HG03095 (cell line): Measurements from ENCODE around the gene LGR6.
"Not testable (repeated sequence)": the region's sequence is repeated elsewhere in the genome, so short reads cannot be mapped to it uniquely, and the experiment has no call there.

Source experiments
- ATAC-seq: cut with Tn5 transposase; IDR thresholded peaks from one replicate; pipeline ENCODE4 v1.9.1; 2021; ENCODE audit warnings: moderate library complexity; ENCODE audit not compliant: unreplicated experiment

The LGR6 gene

DNA sequence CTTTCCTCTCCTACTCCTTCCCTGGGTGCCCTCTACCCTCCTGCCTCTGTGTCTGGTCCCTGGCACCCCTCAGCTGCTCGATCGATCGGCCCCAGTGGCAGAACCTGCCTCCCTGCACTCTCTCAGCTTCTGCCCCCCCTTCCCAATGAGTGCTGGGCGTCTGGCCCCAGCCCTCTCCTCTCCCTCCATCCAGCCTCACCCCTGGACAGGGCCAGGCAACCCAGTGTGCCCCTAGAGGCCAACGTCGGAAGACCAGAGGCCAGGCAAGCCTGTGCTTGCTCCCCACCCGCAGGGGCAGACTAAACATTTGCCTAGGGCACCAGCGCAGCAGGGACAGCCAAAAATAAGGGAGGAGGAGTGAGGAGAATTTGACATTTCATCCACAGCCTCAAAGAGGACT lies 43.5 kb downstream of the LGR6 start:
- ATAC-seq: no peak

DNA sequence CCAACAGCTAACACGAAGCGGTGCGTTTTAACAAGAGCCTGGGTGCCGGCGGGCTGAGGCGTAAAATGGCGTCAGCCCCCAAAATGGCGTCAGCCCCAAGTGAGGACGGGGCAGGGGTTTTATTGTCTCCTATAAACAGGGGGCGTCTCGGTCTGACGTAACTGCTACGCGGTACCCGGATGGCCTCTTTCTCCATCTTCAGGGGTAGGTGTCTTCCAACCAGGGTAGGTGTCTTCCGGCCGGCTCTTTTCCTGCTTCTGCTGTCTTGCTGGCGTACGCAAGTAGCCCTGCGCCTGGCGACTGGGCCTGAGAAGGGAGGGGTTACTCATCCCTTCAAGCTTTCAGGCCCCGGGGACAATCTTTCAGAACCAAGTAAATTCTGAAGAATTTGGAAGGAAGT lies 45.3 kb downstream of the LGR6 start:
- ATAC-seq: no peak

DNA sequence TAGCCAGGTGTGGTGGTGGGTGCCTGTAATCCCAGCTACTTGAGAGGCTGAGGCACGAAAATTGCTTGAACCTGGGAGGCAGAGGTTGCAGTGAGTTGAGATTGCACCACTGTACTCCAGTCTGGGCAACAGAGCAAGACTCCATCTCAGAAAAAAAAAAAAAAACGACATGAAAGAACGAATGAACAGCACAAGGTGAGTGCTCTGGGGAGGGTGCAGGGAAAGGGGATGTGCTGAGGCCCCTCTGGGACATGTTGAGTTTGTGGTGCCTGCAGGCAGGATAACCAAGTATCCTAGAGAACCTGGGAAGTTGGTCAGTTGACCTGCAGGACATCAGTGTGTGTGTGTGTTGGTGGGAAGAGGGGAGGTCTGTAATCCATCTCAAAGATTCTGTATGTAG lies 46.6 kb downstream of the LGR6 start:
- not testable (repeated sequence) for ATAC-seq

DNA sequence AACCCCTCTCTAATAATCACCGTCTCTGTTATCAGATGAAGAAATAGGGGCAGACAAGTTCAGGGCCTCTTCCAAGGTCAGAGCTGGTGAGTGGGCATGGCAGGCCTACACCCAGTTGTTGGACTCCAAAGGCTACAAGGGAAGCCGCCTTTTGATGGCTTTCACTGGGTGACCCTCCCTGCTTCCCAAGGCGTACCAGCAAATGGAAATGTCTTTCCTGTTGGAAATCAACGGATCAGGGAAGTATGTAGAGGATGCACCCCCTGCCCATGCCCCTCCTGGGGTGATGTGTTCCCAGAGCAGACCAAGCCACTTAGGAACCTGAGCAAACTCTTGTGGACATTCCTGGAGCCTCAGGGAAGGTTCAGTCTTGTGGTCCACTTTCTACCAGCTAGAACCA lies 47.4 kb downstream of the LGR6 start:
- no peak for ATAC-seq

DNA sequence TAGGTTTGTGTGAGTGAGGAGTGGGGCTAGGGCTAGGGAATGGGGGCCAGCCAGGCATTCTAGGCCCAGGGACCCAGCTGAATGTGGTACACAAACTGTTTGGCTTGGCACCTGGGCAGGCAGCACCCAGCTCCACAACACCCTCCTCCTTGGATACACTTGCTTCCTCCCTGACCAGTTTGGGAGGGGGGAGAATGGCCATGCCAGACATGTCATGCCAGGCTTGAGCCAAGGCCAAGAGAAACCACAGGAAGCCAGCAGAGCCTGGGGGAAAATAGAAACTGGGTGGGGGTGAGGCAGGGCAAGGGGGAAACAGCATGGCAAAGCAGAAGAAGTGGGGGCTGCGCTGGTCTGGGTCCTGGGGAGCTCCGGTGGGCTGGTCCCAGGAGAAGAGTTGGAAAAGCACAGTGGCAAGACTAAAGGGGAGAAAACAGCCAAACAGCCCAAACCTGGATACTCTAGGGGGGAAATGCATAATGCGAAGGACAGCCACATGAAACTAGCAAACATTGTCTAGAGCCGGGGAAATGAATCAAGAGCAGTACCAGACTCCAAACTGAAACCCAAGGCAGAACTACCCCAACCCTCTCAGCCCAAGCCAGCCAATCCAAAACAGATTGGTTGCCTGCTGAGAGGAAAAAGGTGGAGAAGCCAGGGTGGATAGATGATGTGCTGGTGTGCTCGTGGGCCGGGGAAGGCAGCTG lies 47.9 kb downstream of the LGR6 start:
- ATAC-seq: no peak

DNA sequence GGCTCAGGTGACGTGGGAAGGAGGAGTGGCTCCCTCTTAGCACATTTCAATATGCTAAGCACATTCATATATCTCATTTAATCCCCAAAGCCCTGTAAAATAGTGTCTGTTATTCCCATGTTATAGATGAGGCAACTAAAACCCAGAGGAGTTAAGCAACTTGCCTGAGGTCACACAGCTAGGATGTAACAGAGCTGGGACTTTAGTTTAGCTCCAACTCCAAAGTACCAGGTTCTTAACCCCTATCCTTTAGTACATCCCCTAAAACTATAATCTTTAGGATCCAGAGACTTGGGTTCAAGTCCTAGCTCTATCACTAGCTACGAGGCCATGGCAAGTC lies 48.5 kb downstream of the LGR6 start:
- no peak for ATAC-seq

DNA sequence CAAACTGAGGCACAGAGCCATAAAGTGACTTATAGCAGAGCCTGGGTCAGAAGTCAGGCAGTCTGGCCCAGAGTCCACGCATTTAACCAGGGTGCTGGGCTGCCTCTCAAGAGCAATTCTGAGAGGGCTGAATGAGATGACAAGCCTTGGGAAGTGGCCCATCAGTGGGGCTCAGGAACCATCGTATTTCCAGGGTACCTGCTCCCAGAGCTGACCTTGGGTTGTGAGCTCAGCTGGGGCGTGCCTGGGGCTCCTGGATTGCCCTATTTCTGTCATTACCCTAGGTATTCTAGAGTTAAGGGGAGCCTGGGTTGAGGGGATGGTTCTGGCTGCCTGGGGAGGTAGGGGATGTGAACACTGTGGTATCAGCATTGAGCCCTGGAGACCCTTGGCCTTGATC lies 49.4 kb downstream of the LGR6 start:
- no peak for ATAC-seq

DNA sequence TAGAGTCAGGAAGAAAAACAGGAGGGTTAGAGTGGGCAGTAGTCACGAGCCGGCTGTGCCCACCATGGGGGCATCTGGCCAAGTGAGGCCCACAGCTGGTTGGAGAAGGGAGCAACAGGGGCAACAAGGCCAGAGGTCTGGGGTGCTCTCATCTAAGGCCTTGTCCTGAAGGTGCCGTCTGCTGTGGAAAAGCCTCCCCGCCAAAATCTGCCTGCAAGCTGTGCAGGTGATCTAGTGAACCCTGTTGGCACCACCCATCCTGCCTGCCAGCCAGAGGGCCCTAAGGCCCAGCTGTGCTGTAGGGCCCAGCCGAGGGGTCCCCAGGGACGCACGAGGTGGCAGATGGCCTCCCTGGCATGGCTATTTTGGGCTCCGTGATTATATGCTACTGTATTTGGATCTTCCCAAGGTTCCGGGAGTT lies 51.3 kb downstream of the LGR6 start:
- no peak for ATAC-seq

DNA sequence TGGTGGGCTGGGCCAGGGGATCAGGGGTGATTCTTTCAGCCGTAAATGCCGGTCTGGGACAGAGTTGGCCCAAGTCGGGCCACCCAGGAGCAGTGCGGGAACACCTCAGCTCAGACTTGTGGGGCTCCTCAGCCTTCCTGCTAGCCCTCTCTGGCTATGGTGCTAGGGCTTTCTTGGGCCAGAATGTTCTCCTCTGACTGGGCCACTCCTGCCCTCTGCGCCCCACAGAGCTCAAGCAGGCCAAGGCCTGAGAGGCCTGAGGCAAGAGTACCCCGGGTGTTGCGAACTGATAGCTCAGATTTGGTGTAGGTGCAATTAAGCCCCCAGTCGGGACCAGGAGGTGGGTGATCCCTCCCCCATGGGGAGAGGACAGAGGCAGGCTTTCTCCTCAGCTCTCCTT lies 51.8 kb downstream of the LGR6 start:
- ATAC-seq: no peak

DNA sequence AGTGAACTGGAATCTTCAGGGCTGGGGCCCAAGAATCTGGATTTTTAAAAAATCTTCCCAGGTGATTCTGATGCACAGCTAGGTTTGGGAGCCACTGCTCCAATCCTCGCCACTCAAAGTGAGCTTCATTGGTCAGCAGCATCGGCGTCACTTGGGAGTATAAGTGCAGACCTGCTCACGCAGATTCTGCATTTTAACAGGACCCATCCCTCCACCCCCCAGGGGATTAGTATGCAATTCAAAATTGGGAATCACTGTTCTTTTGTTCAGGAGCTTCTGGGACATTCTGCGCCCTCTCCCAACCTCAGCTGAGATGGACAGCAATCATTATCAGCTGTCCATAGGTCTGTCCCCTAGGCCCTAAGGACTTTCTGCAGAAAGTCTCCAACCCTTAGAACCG lies 53.5 kb downstream of the LGR6 start:
- ATAC-seq: no peak

DNA sequence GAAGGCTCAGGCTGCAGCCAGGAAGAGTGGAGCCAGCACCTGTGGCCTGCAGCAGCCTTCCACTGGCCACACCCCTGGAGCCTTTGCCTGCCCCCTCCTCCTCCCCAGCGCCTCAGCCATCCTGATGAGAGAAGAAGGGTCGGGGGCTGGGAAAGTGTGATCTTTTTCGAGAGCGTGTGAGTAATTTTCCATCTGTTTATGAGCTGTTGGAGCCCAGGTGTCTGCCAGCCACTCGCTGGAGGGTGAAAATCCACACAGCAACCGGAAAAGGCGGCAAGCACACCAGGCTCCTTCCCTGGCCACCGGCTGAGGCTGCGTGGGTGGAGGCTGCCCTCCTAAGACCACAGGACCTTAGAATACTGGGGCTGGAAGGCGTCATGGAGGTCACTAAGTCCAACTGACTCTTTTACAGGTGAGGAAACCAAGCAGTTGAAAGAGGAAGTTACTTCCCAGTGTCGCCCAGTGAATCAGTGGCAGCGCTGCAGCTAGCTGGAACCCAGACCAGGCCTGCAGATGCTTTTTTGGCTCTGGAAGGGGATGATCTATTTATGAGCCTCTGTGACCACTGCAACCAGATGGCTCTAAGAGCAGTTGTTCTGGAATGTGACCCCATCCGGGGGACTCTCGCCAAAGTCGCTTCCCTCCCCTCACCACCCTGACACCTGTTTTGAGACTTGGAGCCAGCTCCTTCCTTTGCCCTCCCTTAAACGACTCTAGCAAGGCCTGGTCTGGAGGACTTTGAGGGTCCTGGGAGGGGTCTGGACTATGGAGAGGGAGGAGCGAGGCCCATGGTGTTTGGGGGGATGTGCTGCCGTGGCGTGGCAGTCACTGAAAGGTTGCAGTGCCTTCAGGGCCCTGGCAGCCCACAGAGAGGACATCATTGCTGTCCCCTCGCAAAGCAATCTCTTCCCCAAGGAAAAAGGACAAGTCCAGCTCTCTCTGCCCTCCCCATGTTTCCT lies 54.5 kb downstream of the LGR6 start:
- ATAC-seq: no peak

DNA sequence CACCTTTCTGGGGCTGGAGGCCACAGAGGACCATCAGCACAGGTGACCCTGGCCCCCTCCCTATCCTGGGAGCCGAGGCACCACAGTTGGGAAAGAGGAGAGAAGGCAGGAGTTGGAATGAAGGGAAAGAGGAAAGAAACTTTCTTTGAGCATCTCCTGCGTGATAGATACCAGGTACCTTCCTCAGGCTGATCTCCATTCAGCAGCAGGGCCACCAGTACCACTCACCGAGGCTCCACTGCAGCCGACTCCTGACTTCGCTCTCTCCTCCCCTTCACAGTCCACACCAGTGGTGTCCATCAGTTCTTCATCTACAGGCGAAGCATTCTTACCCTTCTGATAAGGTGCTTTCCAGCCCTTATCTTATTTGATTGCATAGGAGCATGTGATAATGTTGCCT lies 55.3 kb downstream of the LGR6 start:
- no peak for ATAC-seq

DNA sequence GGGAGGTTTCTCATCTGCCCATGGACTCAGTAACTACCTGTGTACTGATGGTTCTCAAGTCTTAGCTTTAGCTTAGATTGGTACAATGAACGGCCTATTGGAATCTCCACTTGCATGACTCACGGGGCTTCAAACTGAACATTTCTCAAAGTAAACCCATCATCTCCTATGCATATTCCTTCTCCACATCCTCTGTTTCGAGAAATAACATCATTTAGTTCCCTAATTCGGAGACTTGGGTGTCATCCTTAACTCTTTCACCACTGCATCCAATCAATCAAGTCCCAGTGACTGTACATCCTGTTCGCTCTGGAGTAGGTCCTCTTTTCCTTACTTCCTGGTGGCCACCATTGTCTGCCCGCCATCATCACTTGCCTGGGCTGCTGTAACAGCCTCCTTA lies 55.8 kb downstream of the LGR6 start:
- ATAC-seq: no peak

DNA sequence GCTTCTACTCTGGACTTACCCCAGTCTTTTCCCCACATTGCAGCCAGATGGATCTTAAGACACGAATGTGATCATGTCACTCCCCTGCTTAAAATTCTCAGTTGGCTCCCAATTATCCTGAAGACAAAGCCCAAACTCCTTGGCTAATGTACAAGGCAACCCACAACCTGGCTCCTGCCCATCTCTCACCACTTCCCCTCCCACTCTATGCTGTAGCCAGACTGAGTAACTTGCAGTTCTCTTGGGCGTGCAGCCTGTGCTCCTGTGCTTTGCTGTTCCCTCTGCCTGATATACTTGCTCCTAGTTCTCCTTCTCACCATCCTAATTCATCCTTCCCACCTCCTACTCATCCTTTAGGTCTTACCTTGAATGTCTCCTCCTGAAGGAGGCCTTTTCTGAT lies 56.2 kb downstream of the LGR6 start:
- no peak for ATAC-seq

DNA sequence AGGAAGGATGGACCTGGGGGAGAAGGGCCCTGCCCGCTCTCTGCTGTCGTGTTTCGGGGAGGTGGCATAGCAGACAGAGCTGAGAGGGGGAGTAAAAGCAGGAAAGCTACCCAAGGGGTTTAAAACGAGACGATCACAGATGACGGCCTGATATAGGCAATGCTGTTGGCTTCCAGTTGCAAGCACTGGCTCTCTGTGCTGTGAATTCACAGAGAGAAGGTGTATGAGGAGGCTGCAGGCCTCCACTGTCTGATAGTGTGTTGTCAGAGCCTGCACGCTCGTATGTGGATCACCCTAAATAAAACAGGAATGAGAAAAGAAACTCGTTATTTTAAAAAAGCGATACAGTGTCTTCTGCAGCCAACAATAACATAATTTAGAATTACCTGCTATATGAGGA lies 57.4 kb downstream of the LGR6 start:
- ATAC-seq: no peak

DNA sequence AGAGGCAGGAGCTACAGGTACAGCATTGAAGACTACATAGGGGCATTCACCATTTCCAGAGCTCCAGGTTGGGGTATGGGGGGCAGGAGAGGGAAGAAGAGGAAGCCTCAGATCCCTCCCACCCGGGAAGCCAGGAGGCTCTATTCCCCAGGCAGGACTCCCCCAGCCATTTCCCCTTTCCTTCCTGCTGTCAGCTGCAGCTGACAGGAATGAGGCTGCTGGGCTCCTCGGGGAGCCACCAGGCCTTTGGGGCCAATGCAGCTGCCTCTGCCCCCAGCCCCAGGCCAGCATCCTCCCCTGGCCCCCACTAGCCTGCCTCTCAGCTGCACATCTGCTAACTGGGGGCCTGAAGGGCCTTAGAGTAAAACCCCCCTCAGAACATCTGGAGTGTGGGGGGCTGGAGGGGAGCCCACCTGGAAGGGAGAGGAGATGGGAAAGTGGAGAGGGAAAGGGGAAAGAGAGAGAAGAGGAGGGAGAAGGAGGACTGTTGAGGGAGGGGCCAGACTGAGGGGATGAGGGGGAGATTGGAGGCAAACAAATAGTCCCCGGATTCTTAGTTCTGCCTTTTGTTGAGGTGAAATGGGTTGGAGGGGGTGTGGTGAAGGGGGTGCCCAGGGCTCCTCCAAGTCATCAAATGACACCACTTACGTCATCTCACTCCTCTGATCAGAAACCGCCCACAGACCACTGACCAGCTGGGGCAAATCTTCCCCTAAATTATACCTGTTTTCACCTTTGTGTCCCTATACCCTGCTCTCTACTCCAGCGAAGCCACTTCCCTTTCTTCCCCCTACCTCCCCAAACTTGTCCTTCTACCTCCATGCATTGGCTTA lies 58.0 kb downstream of the LGR6 start:
- ATAC-seq: no peak

DNA sequence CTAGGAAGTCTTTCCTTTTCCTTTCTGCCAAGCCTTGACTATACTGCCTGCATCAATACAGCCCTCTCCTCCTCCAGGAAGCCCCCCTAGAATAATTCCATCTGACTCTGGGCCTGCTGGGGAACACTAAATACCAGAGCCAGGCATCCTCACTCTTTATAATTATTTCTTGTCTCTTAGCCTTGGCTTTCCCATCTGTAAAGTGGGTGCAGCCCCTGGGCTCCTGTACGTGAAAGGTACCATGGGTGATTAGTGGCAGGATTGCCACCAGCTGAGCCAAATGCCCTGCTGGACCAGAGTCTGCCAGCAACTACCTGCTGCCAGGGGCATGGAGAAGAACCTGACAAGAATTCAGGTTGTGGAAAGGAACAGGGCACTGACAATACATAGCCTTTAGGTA lies 58.7 kb downstream of the LGR6 start:
- ATAC-seq: no peak

DNA sequence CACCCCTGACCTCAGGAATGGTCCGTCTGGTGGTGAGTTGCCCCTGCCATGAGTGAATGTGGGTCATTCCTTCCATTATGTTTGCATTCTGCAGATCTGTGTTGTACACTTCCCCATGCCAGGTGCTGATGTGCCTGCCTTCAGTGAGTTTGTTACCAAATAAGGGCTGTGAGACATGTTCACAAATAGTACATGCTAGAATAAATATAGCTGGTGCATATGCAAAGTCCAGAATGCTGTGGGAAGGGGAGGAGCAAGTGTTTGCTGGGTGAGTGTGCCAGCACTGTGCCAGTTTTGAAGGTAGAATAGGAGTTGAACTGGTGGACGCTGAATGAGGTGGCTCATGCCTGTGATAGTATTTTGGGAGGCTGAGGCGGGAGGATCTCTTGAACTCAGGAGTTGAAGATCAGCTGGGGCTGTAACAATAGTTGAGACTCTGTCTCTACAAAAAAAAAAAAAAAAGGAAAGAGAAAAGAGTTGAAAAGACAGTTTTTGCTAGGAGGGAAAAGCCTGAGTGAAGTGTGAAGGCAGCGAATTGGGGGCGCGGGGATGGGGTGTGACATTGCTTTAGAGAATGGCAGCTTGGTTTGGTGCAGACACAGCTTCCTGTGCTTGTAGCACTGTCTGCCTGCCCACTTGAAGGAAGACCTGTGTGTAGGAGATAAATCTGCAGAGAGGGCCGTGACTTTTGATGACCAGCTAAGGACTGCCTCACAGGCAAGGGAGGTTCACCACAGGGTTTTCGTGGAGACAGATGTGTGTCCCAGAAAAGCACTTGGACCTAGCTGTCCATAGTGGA lies 61.1 kb downstream of the LGR6 start:
- no peak for ATAC-seq

DNA sequence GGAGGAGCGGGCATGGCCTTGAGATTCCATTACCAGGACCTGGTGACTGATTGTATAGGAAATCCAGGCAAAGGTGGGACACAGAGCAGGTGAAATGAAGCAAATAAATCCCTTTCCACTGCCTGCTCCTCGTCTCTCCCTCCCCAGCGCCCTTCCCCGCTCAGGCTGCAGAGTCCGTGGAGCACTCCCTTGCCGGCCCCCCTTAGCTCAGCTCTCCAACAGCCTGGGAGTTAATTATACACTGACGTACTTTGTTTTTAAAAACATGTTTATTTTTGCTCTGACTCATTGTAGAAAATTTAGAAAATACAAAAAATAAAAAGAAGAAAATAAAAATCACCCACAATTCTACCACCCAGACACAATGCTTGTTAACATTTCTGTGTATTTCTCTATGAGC lies 61.7 kb downstream of the LGR6 start:
- ATAC-seq: no peak

DNA sequence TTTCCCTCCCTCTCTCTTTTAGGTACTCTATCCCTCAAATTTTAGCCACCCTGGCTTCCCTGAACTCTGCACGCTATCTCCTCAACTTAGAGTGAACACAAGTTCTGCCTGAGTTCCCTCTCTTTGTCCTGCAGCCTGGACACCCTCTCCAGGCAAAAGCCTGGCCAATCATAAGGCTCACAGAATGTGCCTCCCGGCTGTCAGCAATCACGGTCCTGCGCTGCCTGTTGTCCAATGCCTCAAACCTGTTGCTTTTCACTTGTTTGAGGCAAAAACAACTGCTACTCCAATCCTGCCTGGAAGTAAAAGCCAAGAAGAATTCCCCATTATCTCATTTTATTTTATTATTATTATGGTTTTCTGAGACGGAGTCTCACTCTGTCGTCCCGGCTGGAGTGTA lies 66.1 kb downstream of the LGR6 start:
- ATAC-seq: no peak
